PC-9 (cell line): ENCODE data around the gene FGF22. TPM values are rescaled to one million over a fixed set of nuclear protein-coding genes. Genes with fewer than 3 reads are reported as not detected.

Source experiments
- BruUV-seq: library from RNA; stranded (reverse); fragments of 400-500 nt; replicated peaks from 2 replicates; lab custom pipeline; 2021; lab: Mats Ljungman, UMichigan
- CTCF ChIA-PET: fragments of 300-600 bp; sonication (Branson Sonifier 250); formaldehyde crosslinking; loops from one replicate; lab custom pipeline; 2022; ENCODE audit warnings: antibody characterized with exemption; lab: Charles Lee
- POLR2A ChIA-PET: fragments of 300-600 bp; sonication (Branson Sonifier 250); formaldehyde crosslinking; loops from one replicate; lab custom pipeline; 2022; ENCODE audit warnings: antibody characterized with exemption; ENCODE audit not compliant: unreplicated experiment; lab: Charles Lee
- DNase-seq, 2 experiments: peaks; one replicate each; pipeline versions ENCODE4 v3.0.0 to v3.0.0-alpha.2; 2015 to 2022; ENCODE audit warnings: mixed read lengths in 1 of 2
- H2AFZ ChIP-seq: fragments of 200-600 bp; sonication (generic); 2 replicates; pipeline ENCODE4 v1.8.1; 2017; ENCODE audit warnings: antibody characterized with exemption
- H3F3A ChIP-seq: fragments of 200-600 bp; sonication (generic); 2 replicates; pipeline ENCODE4 v1.8.1; 2017; ENCODE audit warnings: antibody characterized with exemption, mild to moderate bottlenecking, low read depth; ENCODE audit not compliant: insufficient read depth
- H3K27ac ChIP-seq: fragments of 200-600 bp; sonication (generic); 2 replicates; pipeline ENCODE4 v1.6.1; 2016; ENCODE audit warnings: mixed run types
- H3K27me3 ChIP-seq: fragments of 200-600 bp; sonication (generic); 2 replicates; pipeline ENCODE4 v1.6.1; 2016; ENCODE audit warnings: low read depth, mixed run types; ENCODE audit not compliant: insufficient read depth
- H3K36me3 ChIP-seq: fragments of 200-600 bp; sonication (generic); 2 replicates; pipeline ENCODE4 v1.6.1; 2016; ENCODE audit warnings: low read depth, mixed run types
- H3K4me1 ChIP-seq: fragments of 200-600 bp; sonication (generic); replicated peaks from 2 replicates; pipeline ENCODE4 v1.6.1; 2016; ENCODE audit warnings: mixed run types; ENCODE audit not compliant: insufficient read depth
- H3K4me2 ChIP-seq: fragments of 200-600 bp; sonication (generic); 2 replicates; pipeline ENCODE4 v1.6.1; 2017; ENCODE audit warnings: mixed run types
- H3K4me3 ChIP-seq: fragments of 200-600 bp; sonication (generic); 2 replicates; pipeline ENCODE4 v1.6.1; 2016; ENCODE audit warnings: mixed run types
- H3K79me2 ChIP-seq: fragments of 200-600 bp; sonication (generic); 2 replicates; pipeline ENCODE4 v1.6.1; 2017; ENCODE audit warnings: low read depth, mixed run types
- H3K9me2 ChIP-seq: fragments of 200-600 bp; sonication (generic); 2 replicates; pipeline ENCODE4 v1.8.1; 2017; ENCODE audit warnings: mild to moderate bottlenecking; ENCODE audit not compliant: insufficient read depth
- H3K9me3 ChIP-seq: fragments of 200-600 bp; sonication (generic); 2 replicates; pipeline ENCODE4 v1.8.1; 2016; ENCODE audit warnings: low read depth; ENCODE audit not compliant: insufficient read depth
- H4K20me1 ChIP-seq: fragments of 200-600 bp; sonication (generic); 2 replicates; pipeline ENCODE4 v1.8.1; 2017; ENCODE audit not compliant: insufficient read depth
- EZH2 ChIP-seq: fragments of 200-600 bp; sonication (generic); IDR thresholded peaks from 2 replicates; pipeline ENCODE4 v1.8.0; 2017; ENCODE audit warnings: antibody characterized with exemption, low read depth
- intact Hi-C: fragments of 100-400 bp; cut with micrococcal nuclease; formaldehyde crosslinking; loops from one replicate; pipeline ENCODE4 v1.10.0; 2022; ENCODE audit not compliant: unreplicated experiment
- total RNA-seq: library from RNA; stranded (reverse); gene quantifications from 2 replicates; pipeline ENCODE4 v1.2.3, GENCODE V29; 2021
- TF ChIP-seq, protein P1 (sequence below): fragments of 200-600 bp; sonication (generic); conservative IDR thresholded peaks from 2 replicates; pipeline ENCODE4 v1.6.1; 2017; ENCODE audit warnings: mixed run types, antibody characterized with exemption, mild to moderate bottlenecking, moderate library complexity

Gene FGF22
- total RNA-seq, 1 experiment from 2014 or later, result not detected

GRCh38 chr19:648305-648704 lies 8.6 kb downstream of the FGF22 start:
- no peaks in the 10 kb centered on the region for H3K27me3 ChIP-seq

GRCh38 chr19:648904-649801 lies 9.5 kb downstream of the FGF22 start:
- peaks cover 21% of the 10 kb centered on the region for H3K79me2 ChIP-seq
- no peak for DNase-seq
- H3K4me2 ChIP-seq, result no peak overlapping the region
- no TSS peak for BruUV-seq
- intact Hi-C loops, result no loop called here
- H3K27ac ChIP-seq, result no peak overlapping the region
- TF ChIP-seq, protein P1, sequence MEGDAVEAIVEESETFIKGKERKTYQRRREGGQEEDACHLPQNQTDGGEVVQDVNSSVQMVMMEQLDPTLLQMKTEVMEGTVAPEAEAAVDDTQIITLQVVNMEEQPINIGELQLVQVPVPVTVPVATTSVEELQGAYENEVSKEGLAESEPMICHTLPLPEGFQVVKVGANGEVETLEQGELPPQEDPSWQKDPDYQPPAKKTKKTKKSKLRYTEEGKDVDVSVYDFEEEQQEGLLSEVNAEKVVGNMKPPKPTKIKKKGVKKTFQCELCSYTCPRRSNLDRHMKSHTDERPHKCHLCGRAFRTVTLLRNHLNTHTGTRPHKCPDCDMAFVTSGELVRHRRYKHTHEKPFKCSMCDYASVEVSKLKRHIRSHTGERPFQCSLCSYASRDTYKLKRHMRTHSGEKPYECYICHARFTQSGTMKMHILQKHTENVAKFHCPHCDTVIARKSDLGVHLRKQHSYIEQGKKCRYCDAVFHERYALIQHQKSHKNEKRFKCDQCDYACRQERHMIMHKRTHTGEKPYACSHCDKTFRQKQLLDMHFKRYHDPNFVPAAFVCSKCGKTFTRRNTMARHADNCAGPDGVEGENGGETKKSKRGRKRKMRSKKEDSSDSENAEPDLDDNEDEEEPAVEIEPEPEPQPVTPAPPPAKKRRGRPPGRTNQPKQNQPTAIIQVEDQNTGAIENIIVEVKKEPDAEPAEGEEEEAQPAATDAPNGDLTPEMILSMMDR, result no peak
- no peak for TF ChIP-seq EZH2
- H3K4me3 ChIP-seq, result no peak overlapping the region
- POLR2A ChIA-PET, result interaction anchor here (0.6 kb wide), 1 partner anchor 64 kb away, joined by 4 read pairs; no protein-coding TSS in a partner anchor
- no peak overlapping the region for H2AFZ ChIP-seq
- H3F3A ChIP-seq, result peaks cover 6% of the 10 kb centered on the region; the same call in 1 of the 2 replicates
- no peaks in the 10 kb centered on the region for H3K36me3 ChIP-seq
- no peaks in the 10 kb centered on the region for H3K27me3 ChIP-seq
- no peaks in the 10 kb centered on the region for H3K4me1 ChIP-seq
- CTCF ChIA-PET, result interaction anchor here (0.6 kb wide), 1 partner anchor 12 kb away, joined by 3 read pairs; no protein-coding TSS in a partner anchor
- no peaks in the 10 kb centered on the region for H3K9me3 ChIP-seq
- peaks cover 33% of the 10 kb centered on the region for H4K20me1 ChIP-seq
- H3K9me2 ChIP-seq, result no peaks in the 10 kb centered on the region

More at GRCh38 chr19:648305-648704, 8.6 kb downstream of the FGF22 start:
- Histone ChIP-seq H3K4me1 (no peaks in the 10 kb centered on the region), H3K9me2 (no peaks in the 10 kb centered on the region), H4K20me1 (peaks cover 25% of the 10 kb centered on the region), H3F3A (peaks cover 6% of the 10 kb centered on the region; the same call in 1 of the 2 replicates), H3K79me2 (peaks cover 12% of the 10 kb centered on the region), H2AFZ (no peak overlapping the region), H3K4me3 (no peak overlapping the region), H3K27ac (no peak overlapping the region), H3K9me3 (no peaks in the 10 kb centered on the region), H3K4me2 (no peak overlapping the region), H3K36me3 (no peaks in the 10 kb centered on the region)
- intact Hi-C loops, result no loop called here
- CTCF ChIA-PET, result no interaction called here
- BruUV-seq, result no TSS peak
- no peak for DNase-seq
- no peak for TF ChIP-seq EZH2
- TF ChIP-seq, protein P1, result no peak
- POLR2A ChIA-PET, result no interaction called here

DNA sequence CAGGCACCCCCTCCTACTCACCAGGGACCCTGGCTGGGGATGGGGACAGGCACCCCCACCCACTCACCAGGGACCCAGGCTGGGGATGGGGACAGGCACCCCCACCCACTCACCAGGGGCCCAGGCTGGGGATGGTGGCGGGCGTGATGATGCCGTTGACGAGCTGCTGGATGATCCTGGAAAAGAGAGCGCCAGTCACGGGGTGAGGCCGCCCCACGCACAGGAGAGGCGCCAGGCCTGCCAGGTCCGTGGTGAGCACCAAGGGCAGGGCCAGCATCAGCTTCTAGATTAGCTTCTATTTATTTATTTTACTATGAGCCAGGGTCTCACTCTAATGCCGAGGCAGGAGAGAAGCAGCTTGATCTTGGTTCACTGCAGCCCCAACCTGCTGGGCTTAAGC lies 10.4 kb downstream of the FGF22 start:
- ChIA-PET CTCF (no interaction called here), POLR2A (no interaction called here)
- Histone ChIP-seq H3F3A (peaks cover 6% of the 10 kb centered on the region; the same call in 1 of the 2 replicates), H3K36me3 (no peaks in the 10 kb centered on the region), H3K27ac (no peak overlapping the region), H4K20me1 (peaks cover 43% of the 10 kb centered on the region), H3K4me1 (no peaks in the 10 kb centered on the region), H2AFZ (no peak overlapping the region), H3K9me2 (no peaks in the 10 kb centered on the region), H3K27me3 (no peaks in the 10 kb centered on the region), H3K4me2 (no peak overlapping the region), H3K9me3 (no peaks in the 10 kb centered on the region), H3K4me3 (no peak overlapping the region), H3K79me2 (peaks cover 29% of the 10 kb centered on the region)
- no peak for DNase-seq
- TF ChIP-seq, protein P1, result no peak
- no peak for TF ChIP-seq EZH2
- BruUV-seq, result no TSS peak
- intact Hi-C loops, result no loop called here
